ENCODE data around the gene IL3.

IL3 gene

DNA sequence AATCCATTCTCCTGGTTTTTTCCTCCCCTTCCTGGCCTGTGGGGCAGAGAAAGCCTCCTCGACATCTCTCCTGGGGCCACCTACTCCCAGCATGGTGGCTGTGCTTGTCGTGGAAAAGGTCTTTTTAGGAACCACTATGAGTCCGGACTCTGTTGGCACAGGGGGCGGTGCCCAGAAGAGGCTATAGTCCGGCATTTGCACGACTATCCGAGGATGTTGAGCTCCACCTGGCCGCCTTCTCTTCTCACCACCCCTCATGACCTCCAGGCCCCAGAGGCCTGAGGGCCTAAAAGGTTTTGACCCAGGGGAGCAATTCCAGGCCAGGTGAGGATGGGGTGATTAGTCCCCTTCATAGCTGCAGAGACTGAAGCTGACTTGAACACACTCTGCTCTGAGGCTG, 27.2 kb downstream of the IL3 start:
- H3K36me3 Mint-ChIP-seq (ENCODE audit: insufficient read depth) = no peaks in the 10 kb centered on the region
- H3K27ac Mint-ChIP-seq = no peak overlapping the region
- no peaks in the 10 kb centered on the region for H3K9me3 Mint-ChIP-seq
- no peak for ATAC-seq (replicated peaks)
- no peaks in the 10 kb centered on the region for H3K27me3 Mint-ChIP-seq
- no peak for DNase-seq
- no peak overlapping the region for H3K4me3 Mint-ChIP-seq
- peaks cover 23 to 29% of the 10 kb centered on the region in 2 donors for H3K4me1 Mint-ChIP-seq (ENCODE audit: low read depth in 2 of 2)

DNA sequence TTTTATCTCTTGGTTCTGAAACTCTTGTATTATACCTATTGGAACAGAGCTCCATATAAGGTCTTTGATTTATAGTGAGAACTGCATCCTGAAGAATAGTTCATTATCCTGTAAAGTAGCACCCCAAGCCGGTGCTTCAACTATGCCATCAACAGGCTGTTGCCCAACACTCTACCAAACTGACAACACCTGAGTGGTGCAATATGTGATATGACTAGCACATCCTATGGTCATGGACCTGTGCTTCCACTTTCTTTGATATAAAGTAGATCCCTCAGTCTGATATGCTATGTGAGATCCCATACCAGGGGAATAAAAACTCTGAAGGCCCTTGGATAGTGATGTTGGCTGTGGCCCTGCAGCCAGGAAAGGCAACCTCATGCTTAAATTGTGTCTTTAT, 28.9 kb downstream of the IL3 start:
- ATAC-seq (replicated peaks) (no peak), DNase-seq (no peak)
- Mint-ChIP-seq H3K27me3 (no peaks in the 10 kb centered on the region), H3K4me1 (ENCODE audit: low read depth in 2 of 2) (peaks cover 24 to 31% of the 10 kb centered on the region in 2 donors), H3K36me3 (ENCODE audit: insufficient read depth) (no peaks in the 10 kb centered on the region), H3K4me3 (no peak overlapping the region), H3K27ac (peak overlapping the region in 1 of 2 donors; percentile 69), H3K9me3 (no peaks in the 10 kb centered on the region)

DNA sequence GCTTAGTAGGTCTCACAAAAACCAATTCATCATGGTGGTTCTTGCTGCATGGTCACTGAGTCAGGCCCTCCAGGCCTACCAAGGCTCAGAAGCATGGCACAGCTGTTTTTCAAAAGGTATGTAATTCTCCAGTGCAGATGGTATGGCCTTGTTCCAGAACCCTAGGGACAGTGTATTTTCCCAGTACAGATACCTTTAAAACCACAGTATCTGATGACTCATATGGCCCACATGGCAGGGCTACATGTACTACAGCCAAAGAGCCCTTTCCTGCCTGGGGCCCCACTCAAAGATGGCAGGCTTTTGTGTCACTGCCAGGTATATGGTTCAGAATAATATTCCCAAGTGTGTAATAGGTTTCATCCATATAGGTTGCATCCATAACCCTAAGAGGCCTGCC, 29.7 kb downstream of the IL3 start:
- Mint-ChIP-seq H3K36me3 (ENCODE audit: insufficient read depth) (no peaks in the 10 kb centered on the region), H3K4me1 (ENCODE audit: low read depth in 2 of 2) (peaks cover 28 to 31% of the 10 kb centered on the region in 2 donors), H3K4me3 (no peak overlapping the region), H3K9me3 (no peaks in the 10 kb centered on the region), H3K27ac (no peak overlapping the region), H3K27me3 (no peaks in the 10 kb centered on the region)
- ATAC-seq (replicated peaks) (no peak), DNase-seq (no peak)

DNA sequence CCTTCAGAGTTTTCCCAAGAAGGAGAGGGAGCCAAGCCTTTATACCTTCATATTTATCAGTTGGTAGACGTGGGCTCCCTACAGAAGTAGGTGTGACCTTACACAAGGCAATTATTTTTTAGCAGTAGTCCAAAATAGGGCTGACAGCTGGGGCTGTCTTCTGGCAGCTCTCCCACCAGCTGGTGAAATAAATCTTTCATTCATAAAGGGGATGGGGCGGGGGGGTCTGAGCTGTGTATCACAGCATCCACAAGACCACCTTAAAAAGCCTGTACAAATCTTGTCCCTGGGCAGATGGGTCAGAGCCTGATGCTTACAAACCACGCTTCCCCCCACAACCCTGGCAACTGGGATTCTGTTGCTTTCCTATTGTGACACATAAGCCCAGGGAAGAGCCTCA, 32.8 kb downstream of the IL3 start:
- peaks cover 33% of the 10 kb centered on the region in 2 donors for H3K4me1 Mint-ChIP-seq (ENCODE audit: low read depth in 2 of 2)
- DNase-seq = no peak
- no peak overlapping the region for H3K4me3 Mint-ChIP-seq
- H3K36me3 Mint-ChIP-seq (ENCODE audit: insufficient read depth) = peaks cover 2% of the 10 kb centered on the region
- ATAC-seq (replicated peaks) = no peak
- H3K27ac Mint-ChIP-seq = peak overlapping the region in 1 of 2 donors; percentile 59
- no peaks in the 10 kb centered on the region for H3K9me3 Mint-ChIP-seq
- no peaks in the 10 kb centered on the region for H3K27me3 Mint-ChIP-seq

- Mint-ChIP-seq H3K36me3 (ENCODE audit: insufficient read depth) (peaks cover 2% of the 10 kb centered on the region), H3K27me3 (no peaks in the 10 kb centered on the region), H3K4me3 (no peak overlapping the region), H3K4me1 (ENCODE audit: low read depth in 2 of 2) (peaks cover 39 to 44% of the 10 kb centered on the region in 2 donors), H3K9me3 (no peaks in the 10 kb centered on the region), H3K27ac (peak overlapping the region; percentile 59 to 91)
- ATAC-seq (replicated peaks) = peak; percentile 34
- no peak for DNase-seq
These were observed 34.1 kb downstream of the IL3 start for GRCh38 chr5:132094393-132095076.

DNA sequence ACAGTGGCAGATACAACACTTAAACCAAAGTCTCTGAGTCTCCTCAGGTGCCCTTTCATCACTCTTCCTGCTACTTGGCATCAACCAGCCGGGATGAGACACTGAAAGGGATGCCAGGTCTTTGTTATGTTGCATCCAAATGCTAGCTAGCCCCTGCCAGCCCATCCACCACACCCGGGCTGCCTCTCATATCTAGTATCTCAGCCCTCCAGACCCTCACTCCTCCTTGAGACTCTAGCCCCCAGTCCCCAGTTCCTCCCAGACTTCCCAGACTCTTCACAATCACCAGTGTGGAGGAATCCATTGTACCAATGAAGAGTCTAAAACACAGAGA, 34.6 kb downstream of the IL3 start:
- Mint-ChIP-seq H3K4me3 (no peak overlapping the region), H3K4me1 (ENCODE audit: low read depth in 2 of 2) (peaks cover 42 to 47% of the 10 kb centered on the region in 2 donors), H3K36me3 (ENCODE audit: insufficient read depth) (peaks cover 2% of the 10 kb centered on the region), H3K27me3 (no peaks in the 10 kb centered on the region), H3K9me3 (no peaks in the 10 kb centered on the region), H3K27ac (peak overlapping the region; percentile 13 to 91)
- DNase-seq (no peak), ATAC-seq (replicated peaks) (no peak)

DNA sequence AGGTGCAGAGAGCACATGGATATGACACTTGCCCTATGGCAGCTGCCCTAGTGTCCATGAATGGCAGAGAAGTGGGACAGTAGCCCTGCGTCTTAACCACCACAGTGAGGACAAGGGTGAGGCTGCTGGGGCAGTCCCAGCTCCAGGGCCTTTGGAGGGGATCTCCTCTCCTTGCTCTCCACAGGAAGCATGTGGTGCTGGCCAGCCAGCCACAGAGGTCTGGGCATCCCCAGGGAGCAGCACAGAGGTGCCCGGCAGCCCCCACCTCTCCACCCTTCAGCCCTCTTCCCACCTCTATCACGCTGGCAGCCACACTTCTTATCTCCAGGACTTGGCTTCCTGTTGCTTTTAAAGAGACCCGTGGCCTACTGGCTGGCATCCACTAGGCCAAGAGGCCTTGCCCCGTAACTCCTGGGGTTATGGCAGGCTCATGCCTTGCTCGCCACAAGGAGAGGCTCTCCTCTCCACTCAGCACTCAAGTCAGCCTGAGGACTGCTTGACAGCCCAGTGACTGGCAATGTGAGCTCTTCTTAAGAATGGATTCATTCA, 35.0 kb downstream of the IL3 start:
- Mint-ChIP-seq H3K27ac (peak overlapping the region; percentile 73 to 91), H3K36me3 (ENCODE audit: insufficient read depth) (peaks cover 4% of the 10 kb centered on the region), H3K27me3 (no peaks in the 10 kb centered on the region), H3K4me1 (ENCODE audit: low read depth in 2 of 2) (peaks cover 45 to 50% of the 10 kb centered on the region in 2 donors), H3K4me3 (peak overlapping the region; percentile 27 to 53), H3K9me3 (no peaks in the 10 kb centered on the region)
- peak; percentile 41 for ATAC-seq (replicated peaks)
- no peak for DNase-seq

DNA sequence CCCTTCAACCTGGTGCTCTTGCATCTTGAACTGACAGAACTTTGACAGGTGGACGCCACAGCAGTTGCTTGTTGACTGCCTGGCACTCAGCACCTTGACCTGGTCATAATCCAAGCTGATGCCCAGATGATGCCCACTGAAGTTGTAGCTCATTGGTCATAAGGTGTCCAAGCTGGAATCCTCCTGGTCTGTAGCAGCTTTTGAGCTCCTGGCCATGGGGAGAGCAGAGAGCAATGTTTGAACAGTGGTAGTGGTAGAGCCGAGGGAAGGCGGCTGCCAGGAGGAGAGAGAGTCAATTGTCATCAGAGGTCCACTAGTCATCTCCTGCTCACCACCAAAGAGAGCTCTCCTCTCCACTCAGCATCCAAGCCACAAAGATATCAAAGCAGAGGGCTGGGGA, 36.4 kb downstream of the IL3 start:
- peak overlapping the region in 1 of 2 donors; percentile 60 for H3K27ac Mint-ChIP-seq
- ATAC-seq (replicated peaks) = no peak
- H3K27me3 Mint-ChIP-seq = no peaks in the 10 kb centered on the region
- peaks cover 6% of the 10 kb centered on the region for H3K36me3 Mint-ChIP-seq (ENCODE audit: insufficient read depth)
- no peak for DNase-seq
- H3K4me1 Mint-ChIP-seq (ENCODE audit: low read depth in 2 of 2) = peaks cover 54 to 56% of the 10 kb centered on the region in 2 donors
- H3K9me3 Mint-ChIP-seq = no peaks in the 10 kb centered on the region
- no peak overlapping the region for H3K4me3 Mint-ChIP-seq

DNA sequence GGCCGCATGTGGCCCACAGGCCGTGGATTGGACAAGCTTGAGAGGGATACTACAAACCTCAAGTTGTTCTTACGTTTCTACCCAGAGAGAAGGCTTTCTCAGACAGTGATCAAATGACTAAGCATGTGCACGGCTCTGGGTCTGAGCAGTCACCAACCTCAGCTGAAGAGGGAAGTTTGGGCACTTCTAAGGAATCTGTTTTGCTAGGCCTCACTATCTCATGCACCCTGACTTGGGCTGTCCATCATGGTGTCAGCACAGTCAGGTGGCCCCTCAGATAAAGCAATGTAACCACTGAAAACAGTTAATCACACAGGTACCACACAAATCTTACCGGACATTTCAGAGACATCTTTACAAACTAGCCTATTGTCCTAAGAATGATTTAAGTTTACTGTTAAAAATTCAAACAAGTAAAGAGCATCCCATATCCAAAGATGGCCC, 37.7 kb downstream of the IL3 start:
- H3K4me1 Mint-ChIP-seq (ENCODE audit: low read depth in 2 of 2) = peaks cover 67 to 68% of the 10 kb centered on the region in 2 donors
- H3K4me3 Mint-ChIP-seq = no peak overlapping the region
- H3K9me3 Mint-ChIP-seq = no peaks in the 10 kb centered on the region
- no peak for ATAC-seq (replicated peaks)
- DNase-seq = no peak
- peaks cover 9% of the 10 kb centered on the region for H3K36me3 Mint-ChIP-seq (ENCODE audit: insufficient read depth)
- peak overlapping the region in 1 of 2 donors; percentile 6 for H3K27ac Mint-ChIP-seq
- H3K27me3 Mint-ChIP-seq = no peaks in the 10 kb centered on the region

DNA sequence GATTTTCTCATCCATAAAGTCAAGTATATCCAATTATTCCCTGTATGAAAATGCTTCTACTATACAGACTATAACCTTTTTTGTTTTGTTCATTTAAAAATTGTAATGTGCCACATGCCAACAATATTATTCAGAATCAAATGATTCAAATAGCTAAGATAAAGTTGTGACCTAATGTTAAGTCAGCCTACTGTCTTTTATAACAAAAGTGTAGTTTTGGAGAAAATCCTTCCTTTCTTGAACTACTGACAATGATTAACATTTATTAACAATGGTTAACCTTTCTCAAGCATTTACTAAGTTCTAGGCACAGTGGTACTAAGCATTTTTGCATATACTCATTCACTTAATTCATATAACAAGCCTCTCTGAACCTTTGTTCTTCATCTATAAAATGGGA, 38.2 kb downstream of the IL3 start:
- no peaks in the 10 kb centered on the region for H3K9me3 Mint-ChIP-seq
- H3K4me3 Mint-ChIP-seq = peak overlapping the region; percentile 35 to 79
- H3K36me3 Mint-ChIP-seq (ENCODE audit: insufficient read depth) = peaks cover 9% of the 10 kb centered on the region
- H3K27me3 Mint-ChIP-seq = no peaks in the 10 kb centered on the region
- peak overlapping the region; percentile 88 to 96 for H3K27ac Mint-ChIP-seq
- peaks cover 70 to 71% of the 10 kb centered on the region in 2 donors for H3K4me1 Mint-ChIP-seq (ENCODE audit: low read depth in 2 of 2)
- ATAC-seq (replicated peaks) (no peak), DNase-seq (no peak)

DNA sequence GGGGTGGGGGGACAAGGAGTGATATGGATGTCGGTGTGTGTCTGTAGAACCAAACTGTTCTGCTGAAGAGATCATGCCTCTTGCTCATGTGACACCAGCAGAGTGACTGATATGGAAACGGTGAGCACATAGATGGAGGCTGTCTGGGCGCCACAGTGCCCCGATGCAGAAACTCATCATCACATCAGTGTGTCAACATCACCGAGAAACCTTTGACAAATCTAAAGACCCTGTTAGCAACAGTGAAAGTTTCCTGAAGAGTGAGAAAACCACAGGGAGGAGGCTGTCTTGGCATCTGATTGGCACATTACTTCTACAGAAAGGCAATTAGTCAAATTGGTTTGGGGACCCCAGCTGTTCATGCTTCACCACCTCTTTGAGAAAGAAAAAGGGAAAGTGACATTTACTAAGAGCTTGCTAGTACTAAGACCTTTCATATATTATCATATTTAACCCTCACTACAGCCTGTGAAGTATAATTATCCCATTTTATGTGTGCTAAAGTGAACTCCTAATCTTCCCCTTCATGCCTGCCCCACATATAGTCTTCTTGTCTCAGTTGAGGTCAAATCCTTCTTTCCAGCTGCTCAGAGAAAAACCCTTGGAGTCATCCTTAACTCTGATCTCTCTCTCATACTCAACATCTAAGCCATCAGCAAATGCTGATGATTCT, 38.8 kb downstream of the IL3 start:
- ATAC-seq (replicated peaks) = peak; percentile 51
- H3K4me1 Mint-ChIP-seq (ENCODE audit: low read depth in 2 of 2) = peaks cover 70 to 71% of the 10 kb centered on the region in 2 donors
- H3K4me3 Mint-ChIP-seq = peak overlapping the region; percentile 35 to 79

DNA sequence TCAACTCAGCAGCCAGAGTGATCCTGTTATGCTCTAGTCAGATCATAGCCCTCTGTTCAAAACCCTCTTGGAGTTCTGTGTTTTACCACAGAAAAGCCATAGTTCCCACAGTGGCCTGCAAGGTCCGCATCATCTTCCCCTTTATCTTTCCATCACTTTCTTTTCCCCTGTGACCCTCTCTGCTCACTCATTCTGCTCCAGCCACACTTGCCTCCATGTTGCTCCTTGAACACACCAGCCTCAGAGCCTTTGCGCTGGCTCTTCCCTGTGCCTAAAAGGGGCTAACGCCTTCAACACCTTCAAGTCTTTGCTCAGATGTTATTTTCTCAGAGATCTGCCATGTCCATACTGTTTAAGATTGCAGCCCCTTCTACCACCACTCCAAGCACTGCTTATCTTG, 39.5 kb downstream of the IL3 start:
- peaks cover 9% of the 10 kb centered on the region for H3K36me3 Mint-ChIP-seq (ENCODE audit: insufficient read depth)
- no peak for ATAC-seq (replicated peaks)

More for the DNA sequence above, 38.8 kb downstream of the IL3 start:
- peak overlapping the region; percentile 88 to 96 for H3K27ac Mint-ChIP-seq
- peak; percentile 35 to 52 (median 44) for DNase-seq
- H3K36me3 Mint-ChIP-seq (ENCODE audit: insufficient read depth) = peaks cover 9% of the 10 kb centered on the region
- no peaks in the 10 kb centered on the region for H3K27me3 Mint-ChIP-seq
- no peaks in the 10 kb centered on the region for H3K9me3 Mint-ChIP-seq

DNA sequence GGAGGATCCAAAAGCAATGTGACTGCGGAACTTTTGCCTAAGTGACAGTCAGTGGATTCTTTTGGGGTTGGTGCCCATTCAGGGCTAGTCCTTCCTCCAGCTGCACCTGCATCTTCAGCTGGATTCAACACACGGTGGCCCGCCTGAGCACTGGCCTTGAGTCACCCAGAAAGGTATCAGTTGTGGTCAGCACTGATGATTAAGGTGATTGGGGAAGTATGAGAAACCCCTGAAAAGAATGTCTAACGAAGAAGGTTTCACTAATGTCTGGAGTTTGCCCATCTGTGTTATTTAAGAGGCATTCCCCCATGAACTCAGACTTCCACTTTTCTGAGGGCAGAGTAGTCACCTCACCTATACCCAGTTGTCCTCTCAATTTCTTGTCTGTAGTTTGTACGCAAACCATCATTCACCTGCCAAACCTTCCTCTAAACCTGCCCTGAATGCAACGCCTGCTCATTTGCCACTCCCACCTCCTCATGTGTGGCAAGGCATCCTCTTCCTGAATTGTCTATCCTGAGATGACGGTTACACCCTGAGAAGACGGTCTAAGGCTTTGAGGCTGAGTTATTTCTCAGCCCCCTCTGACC, 40.3 kb downstream of the IL3 start:
- H3K4me1 Mint-ChIP-seq (ENCODE audit: low read depth in 2 of 2) = peaks cover 69 to 74% of the 10 kb centered on the region in 2 donors
- no peaks in the 10 kb centered on the region for H3K27me3 Mint-ChIP-seq
- peak overlapping the region; percentile 93 to 96 for H3K27ac Mint-ChIP-seq
- H3K36me3 Mint-ChIP-seq (ENCODE audit: insufficient read depth) = peaks cover 9% of the 10 kb centered on the region
- H3K9me3 Mint-ChIP-seq = no peaks in the 10 kb centered on the region
- ATAC-seq (replicated peaks) (no peak), DNase-seq (no peak)
- peak overlapping the region; percentile 71 to 79 for H3K4me3 Mint-ChIP-seq

More for the DNA sequence above, 39.5 kb downstream of the IL3 start:
- DNase-seq = no peak
- no peaks in the 10 kb centered on the region for H3K9me3 Mint-ChIP-seq
- H3K4me1 Mint-ChIP-seq (ENCODE audit: low read depth in 2 of 2) = peaks cover 74 to 76% of the 10 kb centered on the region in 2 donors
- H3K4me3 Mint-ChIP-seq = peak overlapping the region; percentile 35 to 79
- peak overlapping the region; percentile 93 to 96 for H3K27ac Mint-ChIP-seq
- H3K27me3 Mint-ChIP-seq = no peaks in the 10 kb centered on the region
